Heart right ventricle (tissue), 16 donors: Measurements from ENCODE around the gene SAMD1. TPM values are rescaled to one million over a fixed set of nuclear protein-coding genes. Genes with fewer than 3 reads are reported as not detected.

Experiments used
- ATAC-seq, 8 donors: fragments of 200-7000 bp; cut with Tn5 transposase; one replicate each; pipeline ENCODE4 v1.9.1; 2020; ENCODE audit warnings: mild to moderate bottlenecking in 8 of 8, moderate library complexity in 8 of 8, moderate number of reproducible peaks in 1 of 8
- DNase-seq, 2 donors: peaks; one replicate each; pipeline ENCODE4 v3.0.0-alpha.2; 2020
- H3K27ac ChIP-seq, 10 donors: fragments of 200-600 bp; sonication (generic) in 2 of 10; one replicate each; pipeline versions ENCODE4 v1.5.0 to v1.8.0; 2020 to 2022; ENCODE audit warnings: mild to moderate bottlenecking in 3 of 10
- H3K27me3 ChIP-seq, 7 donors: fragments of 200-600 bp; one replicate each; pipeline ENCODE4 v1.8.0; 2021 to 2022; ENCODE audit warnings: mild to moderate bottlenecking in 2 of 7
- H3K36me3 ChIP-seq, 9 donors: fragments of 200-600 bp; sonication (generic) in 1 of 9; one replicate each; pipeline versions ENCODE4 v1.5.0 to v1.8.0; 2020 to 2022; ENCODE audit warnings: mild to moderate bottlenecking in 2 of 9
- H3K4me1 ChIP-seq, 9 donors: fragments of 200-600 bp; sonication (generic) in 1 of 9; one replicate each; pipeline versions ENCODE4 v1.5.0 to v1.8.0; 2020 to 2022; ENCODE audit warnings: mild to moderate bottlenecking in 4 of 9
- H3K4me3 ChIP-seq, 10 donors: fragments of 200-600 bp; sonication (generic) in 2 of 10; one replicate each; pipeline versions ENCODE4 v1.5.0 to v1.8.0; 2020 to 2022; ENCODE audit warnings: mild to moderate bottlenecking in 7 of 10, moderate library complexity in 2 of 10
- H3K9me3 ChIP-seq, 11 donors: fragments of 200-600 bp in 10 of 11; sonication (generic) in 2 of 11; one replicate each; pipeline versions ENCODE4 v1.5.0 to v1.8.0; 2013 to 2022; ENCODE audit warnings: mild to moderate bottlenecking in 2 of 11, control low read depth in 1 of 11, moderate library complexity in 1 of 11
- WGBS, 2 donors: extraction: QIAGEN DNeasy Blood & Tissue Kit; methylation state at CpG; one replicate each; pipeline ENCODE4 v1.1.7; 2013; ENCODE audit warnings: inconsistent platforms in 1 of 2; 5-methylcytosine and 5-hydroxymethylcytosine counted together
- intact Hi-C, 10 donors: fragments of 100-400 bp; cut with DNase I; formaldehyde crosslinking; loops; one replicate each; pipeline versions ENCODE4 v1.11.1 to v1.14.2; 2022
- polyA plus RNA-seq, 2 donors: library from polyadenylated mRNA; stranded (reverse); fragments of 200-250 nt; gene quantifications; one replicate each; pipeline ENCODE4 v1.2.3, GENCODE V29; 2013
- total RNA-seq, 10 donors: library from RNA; stranded (reverse); fragmentation: NEBNext Ultra II Directional in 3 of 10; extraction: Animal tissue kit (Norgen Biotek cat#: 25700) in 3 of 10; gene quantifications; one replicate each; pipeline versions ENCODE4 v1.2.1 to v1.2.4, GENCODE V29; 2021 to 2023
- TF ChIP-seq, protein P1 (sequence below), 9 donors: fragments of 200-600 bp; sonication (generic) in 2 of 9; IDR thresholded peaks; one replicate each; pipeline versions ENCODE4 v1.5.0 to v1.8.0; 2021 to 2022; ENCODE audit warnings: antibody characterized with exemption in 9 of 9, mild to moderate bottlenecking in 5 of 9, moderate library complexity in 1 of 9
- donor health status: Arrhythmogenic right ventricular cardiomyopathy.
- donor health status: ischemic (EF 13 %, LVEDD 7.1; RV severe dilation, severe dysfunction).
- donor health status: healthy with polysubstance abuse.
- donor health status: DM: no; HTN: yes; CAD: no.
- donor health status: DM: no; HTN: no; CAD: no.
- donor health status: ischemic (EF 25% LVEDD 6.9; RV normal size, moderate dysfunction).
- donor health status: ischemic (EF 25% LVEDD 5.7; RV mildly dilated, moderate dysfunction).
- donor health status: healthy.
- donor health status: DM: yes; HTN: yes; CAD: no.
- donor health status: Ischemic cardiomyopathy.
- donor health status: ischemic (EF 35%, LVEDD 5.7; RV mildly dilated, moderate dysfunction).
- donor health status: nonischemic (EF 11% LVEDD 7.7; RV severe dilation, severe dysfunction).
- donor health status: DM: yes; HTN: yes; CAD: no.
- donor health status: PGD.
- donor health status: ischemic (EF 29% LVEDD 5.4; RV normal size, mild dysfunction).
- donor health status: nonischemic (EF 23%, LVEDD 6.1; RV moderate dilation, normal function).

Gene SAMD1
- total and polyA plus RNA-seq, 12 donors, result 26.7 to 55.3 (median 34.7) TPM

DNA sequence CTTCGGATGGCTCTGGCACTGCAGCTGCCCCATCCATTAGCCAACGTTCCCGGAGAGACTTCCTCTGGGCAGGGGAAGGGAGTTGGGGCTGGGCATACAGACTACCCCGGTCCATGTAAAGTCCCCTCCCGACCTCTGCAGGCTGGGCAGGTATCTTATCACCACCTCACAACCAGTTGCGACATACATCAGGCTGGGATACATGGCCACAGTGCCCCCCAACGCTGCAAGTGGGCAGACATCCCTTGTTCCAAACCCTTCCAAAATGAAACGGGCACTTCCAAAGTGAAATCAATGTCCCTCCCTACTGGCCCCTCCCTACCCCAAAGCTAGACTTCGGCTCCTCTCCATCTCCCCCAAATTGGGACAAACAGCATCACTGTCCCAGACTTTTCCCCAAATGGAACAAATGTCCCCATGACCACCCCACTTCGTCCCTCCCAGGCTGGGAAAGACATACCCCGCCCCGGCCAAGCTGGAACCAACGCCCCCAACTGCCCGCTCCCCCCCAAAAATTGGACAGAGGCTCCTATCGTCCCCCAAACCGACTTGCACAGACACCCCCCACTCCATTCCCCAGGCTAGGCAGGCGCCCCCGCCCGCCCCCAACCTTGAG lies 33.7 kb downstream of the SAMD1 start:
- no peak for DNase-seq
- Histone ChIP-seq H3K4me3 (peak overlapping the region in 9 of 10 donors; percentile 17 to 47 (median 40)), H3K4me1 (peaks cover 0 to 17% (median 5%) of the 10 kb centered on the region in 9 donors), H3K36me3 (peaks cover 0 to 12% (median 0%) of the 10 kb centered on the region in 9 donors), H3K27me3 (peaks cover 0 to 56% (median 36%) of the 10 kb centered on the region in 7 donors), H3K9me3 (peaks cover 0 to 11% (median 0%) of the 10 kb centered on the region in 11 donors), H3K27ac (peak overlapping the region in 1 of 10 donors; percentile 44)
- intact Hi-C loops, result no loop called here
- TF ChIP-seq, protein P1, sequence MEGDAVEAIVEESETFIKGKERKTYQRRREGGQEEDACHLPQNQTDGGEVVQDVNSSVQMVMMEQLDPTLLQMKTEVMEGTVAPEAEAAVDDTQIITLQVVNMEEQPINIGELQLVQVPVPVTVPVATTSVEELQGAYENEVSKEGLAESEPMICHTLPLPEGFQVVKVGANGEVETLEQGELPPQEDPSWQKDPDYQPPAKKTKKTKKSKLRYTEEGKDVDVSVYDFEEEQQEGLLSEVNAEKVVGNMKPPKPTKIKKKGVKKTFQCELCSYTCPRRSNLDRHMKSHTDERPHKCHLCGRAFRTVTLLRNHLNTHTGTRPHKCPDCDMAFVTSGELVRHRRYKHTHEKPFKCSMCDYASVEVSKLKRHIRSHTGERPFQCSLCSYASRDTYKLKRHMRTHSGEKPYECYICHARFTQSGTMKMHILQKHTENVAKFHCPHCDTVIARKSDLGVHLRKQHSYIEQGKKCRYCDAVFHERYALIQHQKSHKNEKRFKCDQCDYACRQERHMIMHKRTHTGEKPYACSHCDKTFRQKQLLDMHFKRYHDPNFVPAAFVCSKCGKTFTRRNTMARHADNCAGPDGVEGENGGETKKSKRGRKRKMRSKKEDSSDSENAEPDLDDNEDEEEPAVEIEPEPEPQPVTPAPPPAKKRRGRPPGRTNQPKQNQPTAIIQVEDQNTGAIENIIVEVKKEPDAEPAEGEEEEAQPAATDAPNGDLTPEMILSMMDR (IDR thresholded peaks at IDR 0.05), result no peak
- WGBS, 2 donors, result 27 to 29% methylated on average over 19 of the region's 19 CpGs
- ATAC-seq, result no peak

DNA sequence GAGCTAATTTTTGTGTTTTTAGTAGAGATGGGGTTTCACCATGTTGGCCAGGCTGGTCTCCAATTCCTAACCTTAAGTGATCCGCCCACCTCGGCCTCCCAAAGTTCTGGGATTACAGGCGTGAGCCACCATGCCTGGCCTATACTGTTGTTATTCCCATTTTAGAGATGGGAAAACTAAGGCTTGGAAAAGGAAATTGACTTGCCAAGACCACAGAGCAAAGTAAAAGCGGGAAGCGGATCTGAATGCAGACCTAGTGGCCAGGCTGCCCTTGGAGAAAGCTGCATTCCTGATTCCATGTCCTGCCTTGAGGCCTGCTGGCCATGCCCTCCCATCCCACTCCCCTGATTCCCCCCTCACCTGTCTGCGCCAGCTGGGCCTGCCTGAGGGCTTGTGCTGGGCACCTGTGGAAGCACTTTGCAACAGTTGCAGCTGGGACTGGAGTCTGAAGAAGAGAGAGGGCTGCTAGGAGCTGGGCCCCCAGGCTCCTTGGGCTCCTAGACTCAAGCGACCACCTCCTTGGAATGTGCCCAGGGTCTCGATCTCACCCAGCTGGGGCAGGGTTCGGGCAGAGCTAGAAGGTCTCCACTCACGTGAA lies 34.4 kb downstream of the SAMD1 start:
- Histone ChIP-seq H3K9me3 (peaks cover 0 to 11% (median 0%) of the 10 kb centered on the region in 11 donors), H3K4me1 (peaks cover 0 to 17% (median 5%) of the 10 kb centered on the region in 9 donors), H3K27ac (no peak overlapping the region), H3K27me3 (peaks cover 0 to 49% (median 36%) of the 10 kb centered on the region in 7 donors), H3K36me3 (peaks cover 0 to 18% (median 0%) of the 10 kb centered on the region in 9 donors), H3K4me3 (no peak overlapping the region)
- 93 to 96% methylated on average over 10 of the region's 10 CpGs for WGBS, 2 donors
- intact Hi-C loops, result no loop called here
- TF ChIP-seq, protein P1 (IDR thresholded peaks at IDR 0.05), result no peak
- DNase-seq (no peak), ATAC-seq (no peak)

DNA sequence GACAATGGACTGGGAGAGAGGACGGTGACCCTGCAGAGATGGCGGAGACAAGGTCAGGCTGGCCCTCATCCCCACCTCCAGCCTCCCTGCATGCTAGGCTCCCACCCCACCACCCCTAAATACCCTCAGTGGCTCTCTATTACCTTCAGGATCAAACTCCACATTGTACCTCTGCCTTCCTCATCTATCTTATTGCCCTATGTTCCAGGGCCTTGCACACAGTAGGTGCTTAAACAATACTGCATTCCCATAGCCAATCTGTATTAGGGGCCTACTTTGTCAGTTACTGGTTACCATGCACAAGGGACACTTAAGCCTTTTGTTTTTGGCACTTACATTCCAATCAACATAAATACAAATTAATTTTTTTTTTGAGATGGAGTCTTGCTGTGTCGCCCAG lies 35.2 kb downstream of the SAMD1 start:
- ATAC-seq, result no peak
- peaks cover 0 to 26% (median 0%) of the 10 kb centered on the region in 9 donors for H3K36me3 ChIP-seq
- no peak overlapping the region for H3K4me3 ChIP-seq
- TF ChIP-seq, protein P1 (IDR thresholded peaks at IDR 0.05), result no peak
- H3K4me1 ChIP-seq, result peaks cover 0 to 17% (median 5%) of the 10 kb centered on the region in 9 donors
- intact Hi-C loops, result no loop called here
- peaks cover 0 to 41% (median 28%) of the 10 kb centered on the region in 7 donors for H3K27me3 ChIP-seq
- no peak for DNase-seq
- WGBS, 2 donors, result 84 to 88% methylated on average over 3 of the region's 3 CpGs
- peaks cover 0 to 11% (median 0%) of the 10 kb centered on the region in 11 donors for H3K9me3 ChIP-seq
- no peak overlapping the region for H3K27ac ChIP-seq

DNA sequence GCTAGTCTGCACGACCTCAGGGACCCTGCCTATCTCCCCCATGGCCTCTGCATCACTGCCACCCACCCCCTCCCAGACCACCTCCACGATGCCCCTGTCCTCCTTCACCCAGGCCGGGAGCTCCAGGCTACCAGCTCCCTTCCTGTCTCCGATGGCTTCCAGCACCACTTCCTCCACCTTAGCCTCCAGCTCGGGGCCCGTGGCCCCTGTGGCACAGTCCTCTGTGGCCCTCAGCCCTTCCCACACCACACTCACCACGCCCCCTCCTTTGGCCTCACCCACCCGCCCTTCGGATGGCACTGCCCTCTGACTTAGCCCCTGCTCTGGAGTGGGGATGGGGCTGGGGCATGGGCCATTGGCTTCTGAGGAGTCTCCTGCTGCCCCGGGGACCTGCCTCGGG lies 35.8 kb downstream of the SAMD1 start:
- Histone ChIP-seq H3K4me1 (peaks cover 0 to 17% (median 5%) of the 10 kb centered on the region in 9 donors), H3K36me3 (peaks cover 0 to 33% (median 0%) of the 10 kb centered on the region in 9 donors), H3K9me3 (peaks cover 0 to 11% (median 0%) of the 10 kb centered on the region in 11 donors), H3K27me3 (peaks cover 0 to 34% (median 22%) of the 10 kb centered on the region in 7 donors), H3K27ac (no peak overlapping the region), H3K4me3 (no peak overlapping the region)
- intact Hi-C loops, result loop anchor here in 3 of 10 donors (5.0 kb wide), 2 partner anchors 162 to 172 kb away; no protein-coding TSS in a partner anchor
- TF ChIP-seq, protein P1 (IDR thresholded peaks at IDR 0.05), result no peak
- 58 to 63% methylated on average over 11 of the region's 11 CpGs for WGBS, 2 donors
- DNase-seq (no peak), ATAC-seq (peak in 1 of 8 donors; percentile 10)
